ENCODE data around the gene SFXN3.
A peak's percentile ranks its signal among the peaks of the same experiment; 100 is the strongest.

The SFXN3 gene

GRCh38 chr10:101021692-101022251 lies 9.3 kb upstream of the SFXN3 start:
- TF ChIP-seq CTCF (conservative IDR thresholded peaks at IDR 0.05; ENCODE audit: control insufficient read depth, insufficient read depth, low read depth, low read length), result no peak
- H3K4me3 ChIP-seq (ENCODE audit: control insufficient read depth, low read depth, low read length), result no peak overlapping the region
- no peak for DNase-seq (ENCODE audit: low read depth)

- no peak overlapping the region for H3K4me3 ChIP-seq (ENCODE audit: control insufficient read depth, low read depth, low read length)
- DNase-seq (ENCODE audit: low read depth), result no peak
- no peak for TF ChIP-seq CTCF (conservative IDR thresholded peaks at IDR 0.05; ENCODE audit: control insufficient read depth, insufficient read depth, low read depth, low read length)
Observed at GRCh38 chr10:101022967-101023705, 7.9 kb upstream of the SFXN3 start.

- no peak for TF ChIP-seq CTCF (conservative IDR thresholded peaks at IDR 0.05; ENCODE audit: control insufficient read depth, insufficient read depth, low read depth, low read length)
- DNase-seq (ENCODE audit: low read depth), result no peak
- H3K4me3 ChIP-seq (ENCODE audit: control insufficient read depth, low read depth, low read length), result no peak overlapping the region
Observed at GRCh38 chr10:101027106-101027720, 3.8 kb upstream of the SFXN3 start.

- TF ChIP-seq CTCF (conservative IDR thresholded peaks at IDR 0.05; ENCODE audit: control insufficient read depth, insufficient read depth, low read depth, low read length), result no peak
- DNase-seq (ENCODE audit: low read depth), result no peak
- H3K4me3 ChIP-seq (ENCODE audit: control insufficient read depth, low read depth, low read length), result no peak overlapping the region
Observed at GRCh38 chr10:101028446-101029337, 2.3 kb upstream of the SFXN3 start.

- peak; percentile 22 for TF ChIP-seq CTCF (conservative IDR thresholded peaks at IDR 0.05; ENCODE audit: control insufficient read depth, insufficient read depth, low read depth, low read length)
- no peak for DNase-seq (ENCODE audit: low read depth)
- H3K4me3 ChIP-seq (ENCODE audit: control insufficient read depth, low read depth, low read length), result no peak overlapping the region
Observed at GRCh38 chr10:101029520-101030295, 1.3 kb upstream of the SFXN3 start.

All from fibroblast of mammary gland (primary cell).